GM18909 (cell line): ENCODE results near the gene STUB1.

ENCODE experiments used
- ATAC-seq: cut with Tn5 transposase; IDR thresholded peaks from one replicate; pipeline ENCODE4 v1.9.1; 2021; ENCODE audit warnings: mild to moderate bottlenecking; ENCODE audit not compliant: unreplicated experiment, poor library complexity

The STUB1 gene

GRCh38 chr16:721765-722540, 41.7 kb downstream of the STUB1 start:
- no peak for ATAC-seq

GRCh38 chr16:722835-723633, 42.8 kb downstream of the STUB1 start:
- ATAC-seq = no peak

GRCh38 chr16:723695-724094, 43.5 kb downstream of the STUB1 start:
- ATAC-seq = no peak

- ATAC-seq = no peak
Observed at GRCh38 chr16:724188-725040, 44.2 kb downstream of the STUB1 start.

- ATAC-seq = no peak
Observed at GRCh38 chr16:725041-725376, 44.8 kb downstream of the STUB1 start.

GRCh38 chr16:725463-726187, 45.4 kb downstream of the STUB1 start:
- ATAC-seq = no peak

GRCh38 chr16:726188-726437, 45.9 kb downstream of the STUB1 start:
- ATAC-seq = no peak

- no peak for ATAC-seq
Observed at GRCh38 chr16:726438-727290, 46.5 kb downstream of the STUB1 start, which contains the start of the genes CCDC78 and HAGHL. CCDC78 (minus strand) TSS chr16:726443; CDS start chr16:726367, 76 bp downstream. HAGHL (plus strand) TSS chr16:727106; CDS start chr16:727510, 404 bp downstream.

GRCh38 chr16:727291-727977, 47.2 kb downstream of the STUB1 start:
- no peak for ATAC-seq

GRCh38 chr16:728131-728889, 48.1 kb downstream of the STUB1 start:
- ATAC-seq = no peak

GRCh38 chr16:728890-729744, 48.9 kb downstream of the STUB1 start:
- ATAC-seq = no peak

GRCh38 chr16:729768-730665, 49.8 kb downstream of the STUB1 start:
- no peak for ATAC-seq

- no peak for ATAC-seq
Observed at GRCh38 chr16:730666-731509, 50.7 kb downstream of the STUB1 start.

GRCh38 chr16:732332-732731, 52.1 kb downstream of the STUB1 start:
- no peak for ATAC-seq
